GM18951 (cell line): Measurements from ENCODE around the gene SATB2.

Experiments
- POLR2A ChIP-seq: IDR thresholded peaks from 4 replicates; pipeline ENCODE4 v1.6.1; 2011; ENCODE audit warnings: mild to moderate bottlenecking; ENCODE audit not compliant: insufficient read length, insufficient read depth; ENCODE audit errors: extremely low read depth
- in situ Hi-C: fragments of 300-500 bp; cut with MboI; formaldehyde crosslinking; loops from one replicate; pipeline ENCODE4 v1.12.0; 2022; ENCODE audit warnings: low sequenced_read_pairs, mixed read lengths, inconsistent platforms; ENCODE audit not compliant: unreplicated experiment

SATB2 gene

DNA sequence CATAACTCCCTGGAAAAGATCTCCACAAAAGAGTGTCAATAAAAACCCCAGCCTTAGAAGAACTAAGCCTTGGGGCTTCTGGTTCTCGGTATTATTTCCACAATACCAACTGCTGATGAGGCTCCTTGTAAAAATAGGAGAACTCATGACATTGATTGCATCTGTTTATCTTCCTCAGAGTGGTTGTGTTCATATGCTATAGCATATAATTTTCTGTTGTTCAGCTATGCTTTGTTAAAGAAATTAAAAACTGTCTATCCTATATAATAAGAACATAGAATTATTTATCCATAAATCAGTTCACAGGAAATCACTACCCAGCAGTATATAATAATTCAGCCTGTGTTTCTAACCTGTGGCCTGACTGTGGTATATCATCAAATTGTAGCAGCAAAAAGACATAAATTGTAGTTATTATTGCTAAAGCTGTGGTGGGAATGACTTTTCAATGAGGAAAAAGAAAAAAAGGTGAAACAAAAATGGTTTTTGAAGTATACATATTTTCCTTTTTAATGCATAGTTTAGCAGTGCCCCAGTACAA, 68.9 kb downstream of the SATB2 start:
- TF ChIP-seq POLR2A: no peak
- in situ Hi-C loops: no loop called here

DNA sequence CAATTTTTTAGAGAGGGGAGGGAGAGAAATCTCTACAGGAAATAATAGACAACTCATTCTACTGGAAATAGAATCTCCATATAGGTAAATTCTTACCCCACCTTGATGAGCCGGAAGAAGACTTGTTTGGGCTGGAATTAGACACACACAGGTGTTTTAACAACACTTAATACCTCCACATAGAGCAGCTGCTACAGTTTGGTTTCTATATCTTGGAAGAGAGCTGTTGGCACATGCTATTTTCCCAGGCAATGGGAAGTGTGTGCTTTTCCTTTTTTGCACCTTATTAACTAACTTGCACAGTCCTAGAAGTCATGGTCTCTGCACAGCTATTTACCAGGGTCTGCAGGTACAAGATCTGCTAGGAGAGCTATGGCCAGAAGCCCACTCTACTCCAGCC, 73.7 kb downstream of the SATB2 start:
- in situ Hi-C loops: no loop called here
- no peak for TF ChIP-seq POLR2A

DNA sequence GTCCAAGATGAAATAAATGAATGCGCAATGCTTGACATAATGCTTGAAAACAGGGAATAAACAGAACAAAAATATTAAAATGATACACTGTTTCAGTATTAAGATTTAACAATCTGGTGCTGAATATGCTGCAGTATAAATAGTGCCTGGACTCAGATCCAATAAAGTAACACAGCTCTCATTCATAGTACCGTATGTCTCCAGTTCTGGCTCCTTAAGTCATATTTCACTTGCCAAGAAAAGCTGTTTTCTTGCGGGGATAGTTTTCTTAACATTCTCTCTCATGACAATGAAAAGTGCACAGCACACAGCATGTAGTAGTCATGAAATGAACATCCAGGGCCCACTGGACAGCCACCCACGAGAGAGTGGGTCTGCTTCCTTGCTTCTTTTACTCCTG, 74.7 kb downstream of the SATB2 start:
- in situ Hi-C loops: no loop called here
- no peak for TF ChIP-seq POLR2A

DNA sequence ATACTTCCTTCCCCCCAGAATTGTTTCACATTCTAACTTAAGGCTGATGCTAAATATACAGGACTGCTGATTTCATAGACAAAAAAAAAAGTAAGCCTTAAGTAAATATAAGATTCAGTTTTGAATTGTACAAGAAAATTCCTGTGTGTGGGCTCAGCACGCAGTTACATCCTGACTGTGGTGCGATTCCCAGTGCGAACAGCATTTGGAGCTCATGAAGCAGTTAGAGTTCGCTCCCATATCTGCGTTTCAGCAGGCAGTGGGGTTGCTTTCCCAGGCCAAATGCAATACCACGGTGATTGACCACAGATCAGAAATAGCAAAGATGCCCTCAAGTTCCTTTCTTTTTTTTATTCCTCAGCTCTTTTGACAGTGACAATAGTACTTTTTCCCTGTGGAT, 75.6 kb downstream of the SATB2 start:
- in situ Hi-C loops: no loop called here
- no peak for TF ChIP-seq POLR2A

DNA sequence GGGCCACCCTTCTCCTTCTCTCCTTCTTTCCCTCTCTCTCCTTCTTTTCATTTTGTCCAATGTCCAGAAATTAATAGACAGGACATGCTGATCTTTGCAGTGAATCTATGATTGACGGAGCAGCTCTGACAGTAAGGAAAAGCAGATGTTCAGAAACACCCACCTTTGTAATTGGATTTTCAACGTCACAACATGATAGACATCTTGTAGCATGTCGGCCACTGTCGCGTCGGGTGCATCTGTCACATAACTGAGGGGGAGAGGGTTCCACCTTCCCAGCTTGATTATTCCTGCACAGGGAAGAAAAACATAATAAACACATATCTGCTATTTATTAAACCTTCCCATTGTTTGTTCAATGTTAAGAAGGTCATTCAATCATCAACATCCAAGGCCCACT, 76.2 kb downstream of the SATB2 start:
- in situ Hi-C loops: no loop called here
- TF ChIP-seq POLR2A: no peak

DNA sequence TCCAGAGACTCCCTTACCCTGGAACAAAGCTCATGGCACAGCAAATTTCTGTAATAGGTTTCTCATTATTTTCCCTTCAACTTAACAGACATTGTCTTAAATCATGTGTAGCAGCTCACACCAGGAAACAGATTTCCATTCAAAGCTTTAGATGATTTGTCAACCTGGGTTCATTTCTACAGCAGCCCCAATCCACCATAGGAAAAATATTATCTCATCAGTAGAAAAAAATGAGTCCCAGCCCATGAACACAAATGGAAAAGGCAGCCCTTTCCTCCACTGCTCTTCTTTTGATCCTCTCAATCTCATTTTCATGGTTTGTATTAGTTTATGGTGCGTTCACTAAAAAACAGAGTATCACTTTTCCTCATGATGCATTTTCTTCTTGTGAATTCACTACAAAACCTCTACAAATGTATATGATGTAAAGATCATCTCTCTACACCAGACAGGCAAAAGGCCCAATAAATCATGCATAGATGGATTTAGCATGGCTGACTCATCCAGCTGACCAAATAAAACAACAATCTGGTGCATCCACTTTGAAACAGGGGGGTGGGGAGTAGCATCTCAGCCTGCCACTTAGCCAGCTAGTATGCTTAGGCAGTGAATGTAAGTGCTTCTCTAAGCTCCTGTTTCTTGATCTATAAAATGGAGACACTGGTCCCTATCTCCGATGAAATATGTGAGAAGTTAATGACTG, 78.6 kb downstream of the SATB2 start:
- in situ Hi-C loops: no loop called here
- TF ChIP-seq POLR2A: no peak

- no peak for TF ChIP-seq POLR2A
- in situ Hi-C loops: no loop called here
Observed at GRCh38 chr2:199370150-199370780, 87.5 kb downstream of the SATB2 start.

GRCh38 chr2:199366406-199366805, 91.3 kb downstream of the SATB2 start:
- in situ Hi-C loops: no loop called here
- no peak for TF ChIP-seq POLR2A

GRCh38 chr2:199364153-199364552, 93.6 kb downstream of the SATB2 start:
- in situ Hi-C loops: no loop called here
- no peak for TF ChIP-seq POLR2A

DNA sequence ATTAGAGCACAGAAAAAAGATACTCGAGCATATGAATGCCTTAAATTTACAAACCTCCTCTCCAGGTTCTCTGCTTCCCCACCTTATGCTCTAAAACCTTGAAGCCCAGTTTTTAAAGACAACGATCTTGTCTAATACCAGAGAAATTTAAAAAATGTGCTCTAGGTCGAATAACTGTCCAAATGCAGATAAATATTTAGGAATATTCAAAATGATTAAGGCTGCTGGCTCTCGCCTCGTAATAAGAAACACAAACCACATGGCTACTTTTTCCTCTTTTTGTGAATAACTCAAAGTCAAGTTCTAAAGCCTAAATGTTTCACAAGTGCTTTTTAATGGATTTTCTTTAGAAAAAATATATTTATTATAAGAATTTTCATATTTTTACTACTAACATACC, 101.3 kb downstream of the SATB2 start:
- TF ChIP-seq POLR2A: no peak
- in situ Hi-C loops: no loop called here

DNA sequence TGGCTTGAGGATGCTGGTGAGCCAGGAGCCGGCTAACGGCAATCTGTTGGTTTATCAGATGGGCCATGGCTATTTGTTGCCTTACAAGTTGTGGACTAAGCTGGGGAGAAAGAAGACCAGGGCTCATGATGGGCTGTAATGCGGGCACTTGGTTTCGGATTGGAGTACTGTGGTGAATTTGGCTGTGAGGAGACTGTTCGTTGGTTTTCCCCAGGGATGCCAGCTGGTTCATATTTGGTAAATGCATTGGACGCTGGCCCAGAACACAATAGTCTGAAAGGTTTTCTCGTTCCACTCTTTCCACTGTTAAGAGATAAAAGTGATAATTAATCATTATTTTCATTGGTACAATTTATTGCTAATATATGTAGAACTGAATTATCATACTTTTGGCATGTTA, 108.9 kb downstream of the SATB2 start:
- no peak for TF ChIP-seq POLR2A
- in situ Hi-C loops: no loop called here

GRCh38 chr2:199344012-199344411, 113.7 kb downstream of the SATB2 start:
- in situ Hi-C loops: no loop called here
- TF ChIP-seq POLR2A: no peak

- TF ChIP-seq POLR2A: no peak
- in situ Hi-C loops: no loop called here
Observed at GRCh38 chr2:199342334-199342733, 115.4 kb downstream of the SATB2 start.

DNA sequence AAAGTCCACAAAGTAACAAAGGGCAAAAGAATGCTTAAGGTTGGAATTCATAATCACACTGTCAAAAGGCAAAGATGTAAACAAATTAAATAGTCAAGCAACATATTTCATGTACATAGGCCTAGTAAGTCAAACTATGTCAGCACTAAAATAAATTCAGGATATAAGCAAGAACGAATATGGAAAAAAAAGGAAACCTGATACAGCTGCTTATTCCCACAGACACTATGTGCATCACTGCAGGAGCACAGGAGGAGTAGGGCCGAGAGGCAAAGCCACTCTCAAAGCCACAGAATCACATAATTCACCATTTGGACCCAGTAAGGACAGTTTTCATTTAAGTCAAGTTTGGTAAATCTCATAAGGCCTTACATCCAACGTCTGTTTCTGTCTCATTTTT, 116.6 kb downstream of the SATB2 start:
- TF ChIP-seq POLR2A: no peak
- in situ Hi-C loops: no loop called here
